ENCODE results near the gene SFN.
A peak's percentile ranks its signal among the peaks of the same experiment; 100 is the strongest.

Gene SFN

GRCh38 chr1:26862781-26863684 lies at the start of gene SFN:
SFN (plus strand) TSS chr1:26863149; CDS start chr1:26863213, 64 bp downstream.
- no peaks in the 10 kb centered on the region for H3K36me3 ChIP-seq (ENCODE audit: control insufficient read depth, insufficient read depth, low read length)
- H3K27me3 ChIP-seq (ENCODE audit: control insufficient read depth, insufficient read depth, low read length): no peaks in the 10 kb centered on the region
- H3K9ac ChIP-seq (ENCODE audit: low read length): peak within 1 kb of the TSS; percentile 94
- H3K4me3 ChIP-seq (ENCODE audit: low read length): peak within 1 kb of the TSS; percentile 84
- H3K9me3 ChIP-seq (ENCODE audit: control insufficient read depth, low read length): no peaks in the 10 kb centered on the region
- peaks cover 17% of the 10 kb centered on the region for H3K4me1 ChIP-seq (ENCODE audit: control insufficient read depth, insufficient read depth, low read length)

- H3K27me3 ChIP-seq (ENCODE audit: control insufficient read depth, insufficient read depth, low read length): no peaks in the 10 kb centered on the region
- H3K9ac ChIP-seq (ENCODE audit: low read length): no peak overlapping the region
- no peaks in the 10 kb centered on the region for H3K36me3 ChIP-seq (ENCODE audit: control insufficient read depth, insufficient read depth, low read length)
- H3K4me3 ChIP-seq (ENCODE audit: low read length): no peak overlapping the region
- H3K4me1 ChIP-seq (ENCODE audit: control insufficient read depth, insufficient read depth, low read length): no peaks in the 10 kb centered on the region
- no peaks in the 10 kb centered on the region for H3K9me3 ChIP-seq (ENCODE audit: control insufficient read depth, low read length)
These were observed 48.6 kb upstream of the SFN start for GRCh38 chr1:26814377-26814776.

- Histone ChIP-seq H3K27me3 (ENCODE audit: control insufficient read depth, insufficient read depth, low read length) (no peaks in the 10 kb centered on the region), H3K4me1 (ENCODE audit: control insufficient read depth, insufficient read depth, low read length) (no peaks in the 10 kb centered on the region), H3K9me3 (ENCODE audit: control insufficient read depth, low read length) (no peaks in the 10 kb centered on the region), H3K36me3 (ENCODE audit: control insufficient read depth, insufficient read depth, low read length) (no peaks in the 10 kb centered on the region), H3K4me3 (ENCODE audit: low read length) (no peak overlapping the region), H3K9ac (ENCODE audit: low read length) (no peak overlapping the region)
These were observed 48.1 kb upstream of the SFN start for GRCh38 chr1:26814893-26815292.

GRCh38 chr1:26820784-26821269 lies 42.1 kb upstream of the SFN start:
- H3K4me1 ChIP-seq (ENCODE audit: control insufficient read depth, insufficient read depth, low read length): peaks cover 4% of the 10 kb centered on the region
- no peaks in the 10 kb centered on the region for H3K9me3 ChIP-seq (ENCODE audit: control insufficient read depth, low read length)
- H3K4me3 ChIP-seq (ENCODE audit: low read length): no peak overlapping the region
- H3K27me3 ChIP-seq (ENCODE audit: control insufficient read depth, insufficient read depth, low read length): no peaks in the 10 kb centered on the region
- H3K9ac ChIP-seq (ENCODE audit: low read length): no peak overlapping the region
- no peaks in the 10 kb centered on the region for H3K36me3 ChIP-seq (ENCODE audit: control insufficient read depth, insufficient read depth, low read length)

- Histone ChIP-seq H3K36me3 (ENCODE audit: control insufficient read depth, insufficient read depth, low read length) (no peaks in the 10 kb centered on the region), H3K9me3 (ENCODE audit: control insufficient read depth, low read length) (no peaks in the 10 kb centered on the region), H3K9ac (ENCODE audit: low read length) (no peak overlapping the region), H3K4me1 (ENCODE audit: control insufficient read depth, insufficient read depth, low read length) (peaks cover 17% of the 10 kb centered on the region), H3K4me3 (ENCODE audit: low read length) (no peak overlapping the region), H3K27me3 (ENCODE audit: control insufficient read depth, insufficient read depth, low read length) (no peaks in the 10 kb centered on the region)
These were observed 40.1 kb upstream of the SFN start for GRCh38 chr1:26822737-26823395.

GRCh38 chr1:26824731-26825130 lies 38.2 kb upstream of the SFN start:
- peaks cover 23% of the 10 kb centered on the region for H3K4me1 ChIP-seq (ENCODE audit: control insufficient read depth, insufficient read depth, low read length)

GRCh38 chr1:26826261-26827105 lies 36.5 kb upstream of the SFN start, which contains the start of gene ZDHHC18:
ZDHHC18 (plus strand) TSS chr1:26826688; CDS start chr1:26826805, 117 bp downstream.
- H3K9me3 ChIP-seq (ENCODE audit: control insufficient read depth, low read length): no peaks in the 10 kb centered on the region

More at GRCh38 chr1:26824731-26825130, 38.2 kb upstream of the SFN start:
- Histone ChIP-seq H3K27me3 (ENCODE audit: control insufficient read depth, insufficient read depth, low read length) (no peaks in the 10 kb centered on the region), H3K9ac (ENCODE audit: low read length) (no peak overlapping the region), H3K9me3 (ENCODE audit: control insufficient read depth, low read length) (no peaks in the 10 kb centered on the region), H3K36me3 (ENCODE audit: control insufficient read depth, insufficient read depth, low read length) (no peaks in the 10 kb centered on the region), H3K4me3 (ENCODE audit: low read length) (no peak overlapping the region)

GRCh38 chr1:26827106-26827604 lies 35.8 kb upstream of the SFN start:
- Histone ChIP-seq H3K4me3 (ENCODE audit: low read length) (peak overlapping the region; percentile 26), H3K27me3 (ENCODE audit: control insufficient read depth, insufficient read depth, low read length) (no peaks in the 10 kb centered on the region), H3K9me3 (ENCODE audit: control insufficient read depth, low read length) (no peaks in the 10 kb centered on the region), H3K4me1 (ENCODE audit: control insufficient read depth, insufficient read depth, low read length) (peaks cover 35% of the 10 kb centered on the region), H3K36me3 (ENCODE audit: control insufficient read depth, insufficient read depth, low read length) (no peaks in the 10 kb centered on the region), H3K9ac (ENCODE audit: low read length) (peak overlapping the region; percentile 70)

More at GRCh38 chr1:26826261-26827105, 36.5 kb upstream of the SFN start, which contains the start of gene ZDHHC18:
- Histone ChIP-seq H3K36me3 (ENCODE audit: control insufficient read depth, insufficient read depth, low read length) (no peaks in the 10 kb centered on the region), H3K4me3 (ENCODE audit: low read length) (peak within 1 kb of the TSS; percentile 61), H3K27me3 (ENCODE audit: control insufficient read depth, insufficient read depth, low read length) (no peaks in the 10 kb centered on the region), H3K4me1 (ENCODE audit: control insufficient read depth, insufficient read depth, low read length) (peaks cover 28% of the 10 kb centered on the region), H3K9ac (ENCODE audit: low read length) (peak within 1 kb of the TSS; percentile 85)

- Histone ChIP-seq H3K27me3 (ENCODE audit: control insufficient read depth, insufficient read depth, low read length) (no peaks in the 10 kb centered on the region), H3K9me3 (ENCODE audit: control insufficient read depth, low read length) (no peaks in the 10 kb centered on the region), H3K4me3 (ENCODE audit: low read length) (peak overlapping the region; percentile 26), H3K36me3 (ENCODE audit: control insufficient read depth, insufficient read depth, low read length) (peaks cover 3% of the 10 kb centered on the region), H3K4me1 (ENCODE audit: control insufficient read depth, insufficient read depth, low read length) (peaks cover 37% of the 10 kb centered on the region), H3K9ac (ENCODE audit: low read length) (peak overlapping the region; percentile 70)
These were observed 35.3 kb upstream of the SFN start for GRCh38 chr1:26827663-26828062.

GRCh38 chr1:26828411-26828991 lies 34.4 kb upstream of the SFN start:
- Histone ChIP-seq H3K4me3 (ENCODE audit: low read length) (no peak overlapping the region), H3K9ac (ENCODE audit: low read length) (no peak overlapping the region)

More at GRCh38 chr1:26828411-26828991, 34.4 kb upstream of the SFN start:
- Histone ChIP-seq H3K4me1 (ENCODE audit: control insufficient read depth, insufficient read depth, low read length) (peaks cover 37% of the 10 kb centered on the region), H3K36me3 (ENCODE audit: control insufficient read depth, insufficient read depth, low read length) (peaks cover 5% of the 10 kb centered on the region), H3K27me3 (ENCODE audit: control insufficient read depth, insufficient read depth, low read length) (no peaks in the 10 kb centered on the region), H3K9me3 (ENCODE audit: control insufficient read depth, low read length) (no peaks in the 10 kb centered on the region)

All from mucosa of stomach (tissue), 1 donor.